IMR-90 (cell line): ENCODE data around the gene ZNF195.

Source experiments
- FOS ChIP-seq: fragments of 150-350 bp; IDR thresholded peaks from 2 replicates; pipeline ENCODE4 v1.6.1; 2016; ENCODE audit warnings: low read depth, low read length
- NFE2L2 ChIP-seq: fragments of 150-350 bp; IDR thresholded peaks from 2 replicates; pipeline ENCODE4 v1.6.1; 2016; ENCODE audit warnings: low read depth, mild to moderate bottlenecking, low read length
- POLR2A ChIP-seq: IDR thresholded peaks from 2 replicates; pipeline ENCODE4 v1.6.1; 2012; ENCODE audit warnings: mild to moderate bottlenecking, low read depth, low read length
- RFX5 ChIP-seq: IDR thresholded peaks from 2 replicates; pipeline ENCODE4 v1.8.0; 2012; ENCODE audit warnings: low read depth, mild to moderate bottlenecking, low read length, moderate library complexity
- SMC3 ChIP-seq: fragments of 150-350 bp; IDR thresholded peaks from 2 replicates; pipeline ENCODE4 v1.6.1; 2016; ENCODE audit warnings: low read depth, mild to moderate bottlenecking, antibody characterized with exemption, low read length, moderate library complexity
- TF ChIP-seq, protein P1 (sequence below): conservative IDR thresholded peaks from 2 replicates; pipeline ENCODE4 v1.5.1; 2012; ENCODE audit warnings: mild to moderate bottlenecking, low read depth, low read length, improper control_type of control experiment
- TF ChIP-seq, protein P2 (sequence below): fragments of 150-350 bp; IDR thresholded peaks from 2 replicates; pipeline ENCODE4 v1.6.1; 2017; ENCODE audit warnings: mild to moderate bottlenecking, antibody characterized with exemption, low read length, low read depth

DNA sequence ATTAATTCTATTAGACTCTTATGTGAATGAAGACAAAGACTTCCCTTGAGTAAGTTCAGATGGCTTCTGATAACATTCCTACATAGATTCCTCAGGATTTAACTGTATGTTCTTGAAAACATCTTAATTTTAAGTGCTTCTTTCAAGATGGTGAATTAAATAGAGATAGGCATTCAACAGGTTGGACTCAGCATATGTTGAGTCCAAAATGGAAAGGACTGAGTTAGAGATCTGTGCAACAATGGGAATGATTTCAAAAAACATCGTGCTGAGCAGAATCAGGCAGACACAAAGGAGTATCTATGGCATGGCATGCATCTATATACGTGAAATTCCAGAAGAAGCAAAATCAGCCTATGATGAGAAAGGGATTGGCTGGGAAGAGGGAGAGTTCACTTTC lies 36.2 kb downstream of the ZNF195 start:
- TF ChIP-seq, protein P1, sequence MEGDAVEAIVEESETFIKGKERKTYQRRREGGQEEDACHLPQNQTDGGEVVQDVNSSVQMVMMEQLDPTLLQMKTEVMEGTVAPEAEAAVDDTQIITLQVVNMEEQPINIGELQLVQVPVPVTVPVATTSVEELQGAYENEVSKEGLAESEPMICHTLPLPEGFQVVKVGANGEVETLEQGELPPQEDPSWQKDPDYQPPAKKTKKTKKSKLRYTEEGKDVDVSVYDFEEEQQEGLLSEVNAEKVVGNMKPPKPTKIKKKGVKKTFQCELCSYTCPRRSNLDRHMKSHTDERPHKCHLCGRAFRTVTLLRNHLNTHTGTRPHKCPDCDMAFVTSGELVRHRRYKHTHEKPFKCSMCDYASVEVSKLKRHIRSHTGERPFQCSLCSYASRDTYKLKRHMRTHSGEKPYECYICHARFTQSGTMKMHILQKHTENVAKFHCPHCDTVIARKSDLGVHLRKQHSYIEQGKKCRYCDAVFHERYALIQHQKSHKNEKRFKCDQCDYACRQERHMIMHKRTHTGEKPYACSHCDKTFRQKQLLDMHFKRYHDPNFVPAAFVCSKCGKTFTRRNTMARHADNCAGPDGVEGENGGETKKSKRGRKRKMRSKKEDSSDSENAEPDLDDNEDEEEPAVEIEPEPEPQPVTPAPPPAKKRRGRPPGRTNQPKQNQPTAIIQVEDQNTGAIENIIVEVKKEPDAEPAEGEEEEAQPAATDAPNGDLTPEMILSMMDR: no peak
- TF ChIP-seq NFE2L2: no peak
- no peak for TF ChIP-seq FOS
- no peak for TF ChIP-seq SMC3
- TF ChIP-seq RFX5: no peak
- TF ChIP-seq, protein P2, sequence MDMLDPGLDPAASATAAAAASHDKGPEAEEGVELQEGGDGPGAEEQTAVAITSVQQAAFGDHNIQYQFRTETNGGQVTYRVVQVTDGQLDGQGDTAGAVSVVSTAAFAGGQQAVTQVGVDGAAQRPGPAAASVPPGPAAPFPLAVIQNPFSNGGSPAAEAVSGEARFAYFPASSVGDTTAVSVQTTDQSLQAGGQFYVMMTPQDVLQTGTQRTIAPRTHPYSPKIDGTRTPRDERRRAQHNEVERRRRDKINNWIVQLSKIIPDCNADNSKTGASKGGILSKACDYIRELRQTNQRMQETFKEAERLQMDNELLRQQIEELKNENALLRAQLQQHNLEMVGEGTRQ: no peak
- no peak for TF ChIP-seq POLR2A
